ENCODE data around the gene RBL1.

DNA sequence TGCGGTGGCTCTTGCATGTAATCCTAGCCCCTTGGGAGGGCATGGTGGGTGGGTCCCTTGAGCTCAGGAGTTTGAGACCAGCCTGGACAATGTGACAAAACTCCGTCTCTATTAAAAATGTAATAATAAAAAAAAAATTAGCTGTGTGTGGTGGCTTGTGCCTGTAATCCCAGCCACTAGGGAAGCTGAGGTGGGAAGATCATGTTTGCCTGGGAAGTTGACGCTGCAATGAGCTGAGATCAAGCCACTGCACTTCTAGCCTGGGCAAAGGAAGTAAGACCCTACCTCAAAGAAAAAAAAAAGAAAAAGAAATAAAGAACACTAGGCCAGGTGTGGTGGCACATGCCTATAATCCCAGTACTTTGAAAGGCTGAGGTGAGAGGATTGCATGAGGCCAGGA, 139.8 kb downstream of the RBL1 start:
- TF ChIP-seq CTCF (IDR thresholded peaks at IDR 0.05) (no peak), ZFX (IDR thresholded peaks at IDR 0.05; ENCODE audit: borderline replicate concordance) (no peak)

Data from 22Rv1 (cell line).